HG03159 (cell line): ENCODE data around the gene SPOCD1.
A peak's percentile ranks its signal among the peaks of the same experiment; 100 is the strongest.

Experiments
- ATAC-seq: cut with Tn5 transposase; IDR thresholded peaks from one replicate; pipeline ENCODE4 v1.9.1; 2021; ENCODE audit warnings: mild to moderate bottlenecking, moderate library complexity; ENCODE audit not compliant: unreplicated experiment

SPOCD1 gene

GRCh38 chr1:31757989-31758388, 57.8 kb downstream of the SPOCD1 start:
- ATAC-seq: no peak

- no peak for ATAC-seq
These were observed 58.6 kb downstream of the SPOCD1 start for GRCh38 chr1:31757204-31757679.

DNA sequence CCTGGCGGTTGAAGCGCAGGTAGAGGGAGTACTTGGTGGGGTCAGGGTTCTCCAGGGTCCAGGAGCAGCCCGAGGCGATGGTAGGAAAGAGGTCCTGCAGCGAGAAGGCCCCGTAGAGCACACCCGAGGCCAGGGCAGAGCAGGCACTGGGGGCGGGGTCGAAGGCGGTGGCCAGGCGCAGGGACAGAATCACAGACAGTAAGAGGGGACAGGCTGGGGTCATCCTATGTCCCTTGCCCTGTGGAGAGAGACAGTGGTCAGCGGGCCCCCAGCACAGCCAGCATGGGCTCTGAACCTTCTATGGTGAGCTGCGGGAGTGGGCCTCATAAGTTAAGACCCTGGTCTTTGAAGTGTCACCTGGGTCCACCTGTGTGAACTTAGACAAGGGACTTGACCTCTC, 59.2 kb downstream of the SPOCD1 start:
- ATAC-seq: no peak

DNA sequence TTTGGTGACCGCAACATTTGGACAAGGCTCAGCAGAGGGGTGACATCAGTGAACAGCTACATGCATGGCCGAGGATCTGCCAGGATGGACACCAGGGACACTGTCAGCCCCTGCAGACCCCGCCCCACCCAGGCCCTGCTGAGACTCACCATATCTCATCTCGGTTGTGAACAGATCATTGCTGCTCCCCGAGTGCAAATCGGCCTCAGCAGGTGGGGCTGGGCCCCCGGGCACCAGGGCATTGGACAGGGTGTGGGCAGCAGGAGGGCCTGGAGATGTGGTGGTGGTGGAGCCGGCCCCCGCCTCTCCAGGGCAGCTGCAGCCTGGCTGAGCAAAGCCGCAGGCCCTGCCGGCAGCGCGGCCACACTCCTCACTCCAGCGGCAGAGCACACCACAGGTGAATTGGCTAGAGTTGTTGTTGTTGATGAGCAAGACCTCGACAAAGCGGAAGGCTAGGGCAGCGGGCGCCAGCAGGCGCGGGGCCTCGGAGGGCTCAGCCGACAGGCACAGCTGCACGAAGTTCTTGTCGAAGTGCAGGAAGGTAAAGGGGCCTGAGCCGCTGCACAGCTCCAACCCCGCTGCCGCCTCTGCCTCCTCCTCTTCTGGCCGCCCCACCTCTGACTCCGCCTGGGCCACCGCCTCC, 59.9 kb downstream of the SPOCD1 start:
- no peak for ATAC-seq

DNA sequence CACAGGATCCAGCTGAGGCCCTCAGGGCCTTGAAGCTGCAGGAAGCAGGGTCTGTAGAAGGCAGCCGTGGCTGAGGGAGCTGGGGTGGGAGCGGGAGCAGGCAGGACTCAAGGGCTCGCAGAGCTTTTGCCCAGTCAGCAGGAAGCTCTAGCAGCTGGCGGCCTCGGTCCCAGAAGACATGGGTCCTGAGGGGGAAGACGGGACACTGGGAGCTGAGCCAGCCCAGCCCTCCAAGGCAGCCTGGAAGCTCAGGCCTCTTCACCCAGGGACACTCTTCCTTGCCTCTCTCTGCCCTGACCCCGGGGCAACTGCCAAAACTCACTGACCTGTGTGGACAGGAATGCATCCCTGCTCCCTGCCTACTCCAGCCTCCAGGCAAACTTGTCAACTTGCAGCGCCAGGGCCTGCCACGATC, 60.6 kb downstream of the SPOCD1 start:
- no peak for ATAC-seq

DNA sequence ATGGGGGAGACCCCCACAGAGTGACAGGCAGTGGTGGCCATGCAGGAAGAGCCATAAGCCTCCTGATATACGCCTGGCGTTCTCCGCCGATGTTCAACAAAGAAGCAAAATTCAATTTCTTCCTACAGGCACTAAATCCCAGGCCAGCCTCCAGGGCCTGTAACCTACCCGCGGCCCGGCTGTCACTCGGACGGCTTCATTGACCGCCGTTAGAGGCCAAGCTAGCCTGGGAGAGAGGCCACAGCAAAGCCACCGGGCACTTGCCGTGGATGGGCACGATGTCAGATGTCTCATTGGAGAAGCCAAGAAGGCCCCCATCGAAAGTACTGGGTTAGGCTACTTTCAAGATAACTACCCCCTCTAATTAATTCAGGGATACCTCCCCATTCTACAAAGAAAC, 61.4 kb downstream of the SPOCD1 start:
- no peak for ATAC-seq

- ATAC-seq: no peak
These were observed 62.0 kb downstream of the SPOCD1 start for GRCh38 chr1:31753707-31754349.

DNA sequence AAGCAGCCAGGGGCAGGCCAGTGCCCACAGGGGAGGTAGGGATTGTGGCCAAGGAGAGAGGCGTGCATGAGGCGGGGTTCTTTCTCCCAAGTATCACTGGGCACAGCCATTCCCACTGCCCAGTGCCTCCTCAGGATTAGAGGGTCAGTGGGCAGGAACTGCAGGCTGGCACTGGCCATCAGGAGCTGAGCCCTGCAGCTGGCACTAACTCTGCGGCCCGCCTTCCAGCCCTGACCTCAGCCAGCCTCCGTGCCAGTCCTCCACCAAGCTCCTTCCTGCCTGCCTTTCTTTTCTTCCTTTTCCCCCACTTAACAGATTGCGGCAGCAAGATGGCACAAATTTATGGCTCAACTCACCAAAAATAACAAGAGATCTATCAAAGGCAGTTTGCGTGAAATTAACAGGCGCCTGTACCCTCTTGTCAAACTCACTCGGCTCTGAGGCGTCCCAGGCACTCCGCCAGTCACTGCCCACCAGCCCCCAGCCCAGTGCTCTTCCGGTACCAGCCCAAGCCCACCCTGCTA, 62.8 kb downstream of the SPOCD1 start:
- ATAC-seq: no peak

- no peak for ATAC-seq
These were observed 63.6 kb downstream of the SPOCD1 start for GRCh38 chr1:31752258-31752657.

DNA sequence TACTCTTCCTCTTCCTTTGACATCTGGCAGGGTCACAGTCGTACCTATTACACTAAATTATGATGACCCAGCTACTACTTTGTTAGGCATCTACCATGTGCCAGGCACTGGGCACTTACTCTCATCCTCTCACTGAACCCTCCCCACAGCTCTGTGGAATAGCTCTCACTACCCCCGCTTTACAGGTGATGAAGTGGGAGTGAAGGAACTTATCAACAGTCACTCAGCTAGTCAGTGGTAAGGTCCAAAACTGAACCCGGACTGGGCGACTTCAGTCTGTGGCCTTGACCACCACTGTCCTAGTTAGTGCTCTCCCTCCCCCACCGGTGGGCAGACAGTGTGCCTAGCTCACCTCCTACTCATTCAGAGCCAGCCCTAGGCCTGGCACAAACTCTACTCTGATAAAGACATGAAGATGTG, 64.0 kb downstream of the SPOCD1 start:
- no peak for ATAC-seq

- ATAC-seq: no peak
These were observed 64.8 kb downstream of the SPOCD1 start for GRCh38 chr1:31750858-31751510.

DNA sequence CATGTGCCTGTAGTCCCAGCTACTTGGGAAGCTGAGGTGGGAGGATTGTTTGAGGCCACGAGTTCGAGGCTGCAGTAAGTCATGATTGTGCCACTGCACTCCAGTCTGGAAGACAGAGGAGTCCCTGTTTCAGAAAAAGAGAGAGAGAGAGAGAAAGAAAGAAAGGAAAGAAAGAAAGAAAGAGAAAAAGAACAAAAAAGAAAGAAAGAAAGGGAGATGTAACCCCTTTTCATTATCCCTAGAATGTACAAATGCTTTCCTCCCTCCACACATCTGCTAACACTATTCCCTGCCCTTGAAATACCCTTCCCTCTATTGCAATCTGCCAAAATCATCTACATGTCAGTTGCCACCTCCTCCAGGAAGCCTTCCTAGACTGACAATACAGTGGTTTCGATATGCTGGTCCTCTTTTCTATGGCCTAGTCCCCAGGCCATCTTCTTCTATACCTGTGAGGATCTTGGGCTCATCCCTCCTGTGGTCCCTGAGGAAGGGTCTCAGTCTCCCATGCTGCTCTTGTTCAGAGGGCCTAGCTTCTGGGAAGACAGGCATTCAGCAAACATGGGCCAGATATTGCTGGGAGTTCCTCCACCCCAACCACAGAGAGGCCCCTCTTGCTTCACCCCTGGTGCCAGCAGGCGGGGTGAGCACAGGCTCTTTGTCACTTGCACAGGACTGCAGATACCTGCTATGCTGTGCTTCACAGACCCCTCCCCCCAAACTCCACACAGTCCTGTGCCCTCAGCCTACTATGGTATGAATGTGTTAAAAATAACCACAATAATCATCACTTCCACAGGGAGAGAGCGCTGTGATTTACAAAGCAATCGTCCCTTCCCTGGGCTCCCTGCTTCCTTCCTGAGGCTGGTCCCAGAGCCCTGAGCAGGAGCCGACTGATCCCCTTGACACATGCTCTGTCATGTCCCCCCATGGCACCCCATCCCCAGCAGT, 65.8 kb downstream of the SPOCD1 start:
- no peak for ATAC-seq

- no peak for ATAC-seq
These were observed 67.5 kb downstream of the SPOCD1 start for GRCh38 chr1:31748365-31748764.

DNA sequence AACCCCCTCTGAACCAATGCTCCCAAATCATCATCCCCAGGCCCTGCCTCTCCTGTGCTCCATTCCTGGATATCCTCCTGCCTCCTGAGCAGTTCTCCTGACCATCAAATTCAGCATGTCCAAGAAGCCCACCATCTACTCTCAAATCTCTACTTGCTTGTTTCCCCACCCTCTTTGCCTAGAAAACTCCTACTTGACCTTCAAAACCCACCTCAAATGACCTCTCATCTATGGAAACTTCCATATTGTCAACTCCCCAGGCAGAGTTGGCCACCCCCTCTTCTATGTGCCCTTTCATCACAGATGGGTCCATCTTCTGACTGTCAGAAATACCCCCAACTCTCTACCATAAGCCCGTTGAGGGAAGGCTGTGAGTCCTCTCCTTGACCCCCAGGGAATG, 68.5 kb downstream of the SPOCD1 start:
- ATAC-seq: no peak

GRCh38 chr1:31746687-31747086, 69.1 kb downstream of the SPOCD1 start:
- no peak for ATAC-seq

DNA sequence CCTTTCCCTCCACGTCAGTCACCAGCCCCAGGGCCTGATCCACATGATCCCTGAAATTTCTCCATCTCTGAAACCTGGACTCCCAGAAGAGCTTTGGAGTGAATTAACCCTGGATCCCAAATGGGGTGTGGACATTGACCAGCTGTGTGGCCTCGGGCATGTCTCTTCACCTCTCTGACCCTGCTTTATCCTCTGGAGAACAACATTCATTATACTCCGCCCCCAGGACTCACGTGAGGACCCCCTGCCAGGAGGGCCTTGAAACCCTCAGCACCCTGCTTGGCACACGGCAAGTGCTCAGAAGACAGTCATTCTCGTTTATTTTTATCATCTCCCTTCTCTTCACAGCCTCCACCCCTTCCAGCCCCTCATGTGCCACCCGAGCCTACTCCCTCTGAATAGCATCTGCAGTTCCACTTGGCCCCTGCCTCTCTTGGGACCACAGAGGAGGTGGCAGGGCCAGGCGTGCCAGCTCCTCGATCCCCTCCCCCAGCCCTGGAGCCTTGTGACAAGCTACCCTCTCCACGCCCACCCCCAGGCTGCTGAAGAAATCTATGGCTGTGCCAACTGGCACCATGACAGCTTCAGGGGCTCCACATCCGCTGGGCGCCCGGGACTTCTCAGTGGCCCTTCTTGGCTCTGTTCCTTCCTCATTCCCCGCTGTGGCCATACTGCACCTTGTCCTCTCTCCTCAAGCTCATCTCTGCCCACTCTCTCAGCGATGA, 69.7 kb downstream of the SPOCD1 start:
- ATAC-seq: no peak

GRCh38 chr1:31745096-31745945, 70.5 kb downstream of the SPOCD1 start:
- no peak for ATAC-seq

DNA sequence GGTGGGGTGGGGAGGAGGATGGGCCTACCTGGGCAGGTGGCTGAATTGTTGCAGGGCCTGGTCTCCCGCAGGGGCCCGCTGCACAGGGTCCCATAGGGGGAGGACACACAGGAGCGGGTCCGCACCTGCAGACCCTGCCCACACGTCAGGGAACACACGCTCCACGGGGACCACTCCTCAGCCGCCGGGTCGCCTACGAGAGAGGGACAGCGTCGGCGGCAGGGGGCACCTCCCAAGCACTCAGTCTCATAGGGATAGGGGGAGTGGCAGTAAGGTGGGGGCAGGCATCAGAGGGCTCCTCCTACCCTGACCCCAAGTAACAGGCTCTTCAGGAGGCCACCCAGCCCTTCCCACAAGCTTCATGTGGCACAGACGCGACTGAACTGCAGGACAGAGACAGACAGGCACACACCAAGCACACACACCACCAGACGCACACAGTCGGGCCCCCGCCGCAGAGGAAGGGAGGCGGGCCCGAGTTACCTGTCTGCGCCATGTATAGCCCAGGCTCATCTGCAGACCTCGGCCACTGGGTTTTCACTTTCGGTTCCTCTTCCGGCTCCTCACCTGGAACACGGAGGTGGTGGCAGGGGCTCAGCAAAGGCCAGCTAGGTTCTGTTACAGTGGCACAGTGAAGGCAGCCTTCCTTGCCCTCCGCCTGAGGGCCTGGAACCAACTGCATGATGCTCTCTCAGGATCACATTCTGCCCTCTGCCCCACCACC, 71.5 kb downstream of the SPOCD1 start:
- ATAC-seq: peak; percentile 76
